Left ventricle myocardium inferior (tissue), 1 donor: ENCODE data around the gene PDGFB. TPM values are rescaled to one million over a fixed set of nuclear protein-coding genes. Genes with fewer than 3 reads are reported as not detected.

Experiments
- DNase-seq: peaks from one replicate; pipeline ENCODE4 v3.0.0-alpha.2; 2020
- H3K27ac ChIP-seq: fragments of 200-600 bp; replicated peaks from 2 replicates; pipeline ENCODE4 v1.8.0; 2021
- H3K27me3 ChIP-seq: fragments of 200-600 bp; 2 replicates; pipeline ENCODE4 v1.8.0; 2021; ENCODE audit warnings: low read depth
- H3K36me3 ChIP-seq: fragments of 200-600 bp; 2 replicates; pipeline ENCODE4 v1.8.0; 2021
- H3K4me1 ChIP-seq: fragments of 200-600 bp; 2 replicates; pipeline ENCODE4 v1.8.0; 2021
- H3K4me3 ChIP-seq: fragments of 200-600 bp; 2 replicates; pipeline ENCODE4 v1.8.0; 2021; ENCODE audit warnings: mild to moderate bottlenecking, moderate library complexity
- H3K9me3 ChIP-seq: fragments of 200-600 bp; replicated peaks from 2 replicates; pipeline ENCODE4 v1.8.0; 2021
- intact Hi-C: fragments of 100-400 bp; cut with micrococcal nuclease; formaldehyde crosslinking; loops from one replicate; pipeline ENCODE4 v1.11.0; 2022
- long read RNA-seq: library from polyadenylated mRNA; unstranded; transcript quantifications from one replicate; pipeline ENCODE4 v2.0.0, GENCODE V29; 2021
- total RNA-seq: library from RNA; stranded (reverse); fragmentation: NEBNext Ultra II Directional; extraction: Animal tissue kit (Norgen Biotek cat#: 25700); gene quantifications from one replicate; pipeline ENCODE4 v1.2.1, GENCODE V29; 2021
- TF ChIP-seq, protein P1 (sequence below): fragments of 200-600 bp; IDR thresholded peaks from 2 replicates; pipeline ENCODE4 v1.8.0; 2021; ENCODE audit warnings: antibody characterized with exemption, mild to moderate bottlenecking, borderline replicate concordance
- donor health status: DM: no; HTN: yes; CAD: no; lungs with severe emphysema.

PDGFB gene
- total RNA-seq = 17.2 TPM
- long read RNA-seq, transcript PDGFB-201 (7 exons, 3,497 nt) = major isoform, 32 of 44 reads
- long read RNA-seq, partial matches to known transcripts = 5 of 44 reads
- long read RNA-seq, other reads (novel, unspliced or antisense) = 7 of 44 reads

- peak; percentile 63 for DNase-seq
- TF ChIP-seq, protein P1, sequence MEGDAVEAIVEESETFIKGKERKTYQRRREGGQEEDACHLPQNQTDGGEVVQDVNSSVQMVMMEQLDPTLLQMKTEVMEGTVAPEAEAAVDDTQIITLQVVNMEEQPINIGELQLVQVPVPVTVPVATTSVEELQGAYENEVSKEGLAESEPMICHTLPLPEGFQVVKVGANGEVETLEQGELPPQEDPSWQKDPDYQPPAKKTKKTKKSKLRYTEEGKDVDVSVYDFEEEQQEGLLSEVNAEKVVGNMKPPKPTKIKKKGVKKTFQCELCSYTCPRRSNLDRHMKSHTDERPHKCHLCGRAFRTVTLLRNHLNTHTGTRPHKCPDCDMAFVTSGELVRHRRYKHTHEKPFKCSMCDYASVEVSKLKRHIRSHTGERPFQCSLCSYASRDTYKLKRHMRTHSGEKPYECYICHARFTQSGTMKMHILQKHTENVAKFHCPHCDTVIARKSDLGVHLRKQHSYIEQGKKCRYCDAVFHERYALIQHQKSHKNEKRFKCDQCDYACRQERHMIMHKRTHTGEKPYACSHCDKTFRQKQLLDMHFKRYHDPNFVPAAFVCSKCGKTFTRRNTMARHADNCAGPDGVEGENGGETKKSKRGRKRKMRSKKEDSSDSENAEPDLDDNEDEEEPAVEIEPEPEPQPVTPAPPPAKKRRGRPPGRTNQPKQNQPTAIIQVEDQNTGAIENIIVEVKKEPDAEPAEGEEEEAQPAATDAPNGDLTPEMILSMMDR = no peak
- H3K4me3 ChIP-seq = peak within 1 kb of the TSS; percentile 82
- no peaks in the 10 kb centered on the region for H3K9me3 ChIP-seq
- peaks cover 88% of the 10 kb centered on the region for H3K4me1 ChIP-seq
- intact Hi-C loops = no loop called here
- peak within 1 kb of the TSS; percentile 97 for H3K27ac ChIP-seq
- no peaks in the 10 kb centered on the region for H3K36me3 ChIP-seq
- peaks cover 13% of the 10 kb centered on the region for H3K27me3 ChIP-seq
Measured at GRCh38 chr22:39244496-39245129, at the start of gene PDGFB. Gene PDGFB (minus strand): TSS chr22:39244982. CDS start chr22:39243963, 1,019 bp downstream.

DNA sequence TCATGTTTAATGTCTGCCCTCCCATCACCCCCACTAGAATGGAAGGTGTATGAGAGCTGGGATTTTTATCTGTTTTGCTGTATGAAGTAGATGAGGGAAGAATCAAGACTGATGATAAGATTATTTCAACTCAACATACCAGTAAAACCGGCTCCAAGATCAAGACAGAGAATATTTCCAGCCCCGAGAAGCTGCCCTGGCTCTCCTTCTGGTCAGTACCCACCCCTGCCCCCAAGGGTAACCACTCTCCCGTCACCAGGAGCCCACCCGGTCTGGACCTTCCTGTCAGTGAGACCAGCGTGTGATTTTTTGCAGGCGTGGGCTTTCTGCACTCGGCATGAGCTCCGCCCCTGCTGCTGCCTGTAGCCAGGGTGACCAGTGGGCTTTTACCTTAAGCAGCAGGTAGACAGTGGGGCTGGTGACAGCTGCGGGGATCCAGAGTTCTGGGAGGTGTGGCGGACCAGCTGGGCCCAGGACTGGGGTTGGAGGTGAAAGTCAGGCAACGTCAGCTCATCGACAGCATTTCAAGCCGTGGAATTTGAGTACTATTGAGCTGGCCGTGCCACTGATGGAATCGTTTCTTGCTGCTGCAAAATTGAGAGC, 49.1 kb upstream of the PDGFB start:
- Histone ChIP-seq H3K4me1 (peaks cover 55% of the 10 kb centered on the region), H3K9me3 (no peaks in the 10 kb centered on the region), H3K36me3 (no peaks in the 10 kb centered on the region), H3K4me3 (no peak overlapping the region), H3K27ac (peak overlapping the region; percentile 90), H3K27me3 (no peaks in the 10 kb centered on the region)
- no peak for DNase-seq
- TF ChIP-seq, protein P1 = no peak
- intact Hi-C loops = no loop called here

DNA sequence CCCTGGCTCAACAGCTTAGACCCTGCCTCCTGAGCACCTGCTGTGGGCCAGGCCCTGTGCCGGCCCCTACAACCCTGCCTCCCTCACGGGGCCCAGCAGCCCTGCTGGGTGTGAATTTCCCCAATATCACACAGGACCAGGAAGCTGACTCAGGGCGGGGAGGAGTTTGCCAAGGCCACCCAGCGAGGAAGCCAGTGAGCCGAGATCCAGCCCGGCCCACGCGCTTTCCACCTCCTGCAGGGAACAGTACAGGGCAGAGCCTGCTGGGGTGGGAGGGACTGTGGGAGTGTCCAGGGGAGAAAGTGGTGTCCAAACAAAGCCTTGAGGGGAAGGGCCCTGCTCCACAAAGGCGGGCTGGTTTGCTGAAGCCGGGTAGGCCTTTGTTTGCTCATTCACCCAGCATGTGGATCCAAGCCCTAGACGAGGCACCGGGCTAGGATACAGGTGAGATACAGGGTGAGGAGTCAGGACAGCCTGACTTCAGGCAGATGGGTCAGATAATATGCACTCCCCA, 47.8 kb upstream of the PDGFB start:
- TF ChIP-seq, protein P1 = no peak

DNA sequence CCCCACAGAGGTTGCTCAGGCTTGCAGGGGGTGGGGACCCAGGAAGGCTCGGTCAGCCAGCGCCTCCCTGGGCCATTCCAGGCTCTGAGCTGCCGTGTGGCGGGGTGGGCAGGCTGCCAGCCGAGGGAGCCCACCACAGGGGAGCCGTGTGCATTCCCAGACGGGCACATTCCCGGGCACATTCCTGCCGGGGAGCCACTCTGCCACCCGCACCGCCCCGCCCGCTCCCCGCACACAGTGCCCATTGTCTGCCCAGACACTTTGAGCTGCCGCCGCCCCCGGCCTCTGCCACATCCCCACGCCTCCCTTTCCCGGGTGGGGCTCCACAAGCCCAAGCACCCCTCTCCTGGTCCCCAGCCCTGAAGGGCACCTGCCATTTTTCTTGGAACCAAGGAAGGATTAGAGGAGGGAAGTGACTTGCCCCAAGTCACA, 47.3 kb upstream of the PDGFB start:
- Histone ChIP-seq H3K27me3 (no peaks in the 10 kb centered on the region), H3K36me3 (no peaks in the 10 kb centered on the region), H3K4me1 (peaks cover 37% of the 10 kb centered on the region), H3K27ac (peak overlapping the region; percentile 90), H3K9me3 (no peaks in the 10 kb centered on the region), H3K4me3 (peak overlapping the region; percentile 22)
- intact Hi-C loops = no loop called here
- TF ChIP-seq, protein P1 = no peak
- DNase-seq = no peak

More for the DNA sequence above, 47.8 kb upstream of the PDGFB start:
- peak overlapping the region; percentile 90 for H3K27ac ChIP-seq
- peak; percentile 92 for DNase-seq
- intact Hi-C loops = no loop called here
- peak overlapping the region; percentile 22 for H3K4me3 ChIP-seq
- H3K27me3 ChIP-seq = no peaks in the 10 kb centered on the region
- H3K9me3 ChIP-seq = no peaks in the 10 kb centered on the region
- H3K36me3 ChIP-seq = no peaks in the 10 kb centered on the region
- H3K4me1 ChIP-seq = peaks cover 43% of the 10 kb centered on the region

GRCh38 chr22:39291523-39291922, 46.7 kb upstream of the PDGFB start:
- no peaks in the 10 kb centered on the region for H3K27me3 ChIP-seq
- peaks cover 32% of the 10 kb centered on the region for H3K4me1 ChIP-seq
- DNase-seq = no peak
- intact Hi-C loops = no loop called here
- no peaks in the 10 kb centered on the region for H3K36me3 ChIP-seq
- TF ChIP-seq, protein P1 = no peak
- no peaks in the 10 kb centered on the region for H3K9me3 ChIP-seq
- peak overlapping the region; percentile 90 for H3K27ac ChIP-seq
- H3K4me3 ChIP-seq = no peak overlapping the region
